CD4-positive, alpha-beta T cell treated with Interleukin-2 at 100 ng/mL for 4 hours (primary cell): Measurements from ENCODE around the gene SH3PXD2A.
"Not testable (repeated sequence)": the region's sequence is repeated elsewhere in the genome, so short reads cannot be mapped to it uniquely, and the experiment has no call there.

ENCODE experiments used
- DNase-seq: peaks from one replicate; pipeline ENCODE4 v3.0.0-alpha.2; 2020; ENCODE audit warnings: low spot score

The SH3PXD2A gene

DNA sequence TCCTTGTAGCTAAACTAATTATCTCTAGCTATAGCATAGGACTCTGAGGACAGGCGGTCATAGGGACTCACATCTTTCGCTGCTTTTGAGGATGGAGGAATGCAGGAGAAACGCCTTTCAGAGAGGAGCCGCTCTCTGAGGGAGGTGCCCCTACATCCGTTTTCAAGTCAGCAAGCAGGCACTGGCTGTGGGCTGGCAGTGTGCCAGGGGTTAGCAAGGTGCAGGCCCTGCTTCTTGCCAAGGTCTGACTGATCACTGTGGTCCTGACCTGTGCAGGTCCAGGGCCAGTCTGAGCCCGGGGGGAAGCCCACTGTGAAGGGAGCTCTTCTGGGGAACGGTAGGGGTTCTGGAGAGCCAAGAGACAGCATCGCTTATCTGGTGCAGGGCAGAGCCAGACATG, 89.4 kb downstream of the SH3PXD2A start:
- DNase-seq = peak; percentile 79

DNA sequence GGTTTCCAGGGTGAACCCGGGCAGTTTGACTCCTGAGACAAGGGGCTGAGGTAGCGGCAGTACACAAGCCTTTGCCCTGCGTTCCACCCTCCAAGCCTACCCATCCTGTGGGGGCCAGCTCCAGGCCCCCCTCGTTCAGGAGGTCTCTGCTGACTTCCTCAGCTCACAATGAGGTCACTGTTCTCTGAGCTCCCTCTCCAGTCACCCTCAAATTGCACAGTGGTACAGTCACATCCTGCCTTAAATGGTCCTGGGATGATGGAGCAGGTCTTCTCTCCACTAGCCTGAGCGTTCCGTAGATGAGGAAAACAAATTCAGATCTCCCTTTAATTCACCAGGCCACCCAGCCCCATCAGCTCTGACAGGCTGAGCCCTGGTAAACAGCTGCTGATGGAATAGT, 90.2 kb downstream of the SH3PXD2A start:
- DNase-seq = peak; percentile 15

DNA sequence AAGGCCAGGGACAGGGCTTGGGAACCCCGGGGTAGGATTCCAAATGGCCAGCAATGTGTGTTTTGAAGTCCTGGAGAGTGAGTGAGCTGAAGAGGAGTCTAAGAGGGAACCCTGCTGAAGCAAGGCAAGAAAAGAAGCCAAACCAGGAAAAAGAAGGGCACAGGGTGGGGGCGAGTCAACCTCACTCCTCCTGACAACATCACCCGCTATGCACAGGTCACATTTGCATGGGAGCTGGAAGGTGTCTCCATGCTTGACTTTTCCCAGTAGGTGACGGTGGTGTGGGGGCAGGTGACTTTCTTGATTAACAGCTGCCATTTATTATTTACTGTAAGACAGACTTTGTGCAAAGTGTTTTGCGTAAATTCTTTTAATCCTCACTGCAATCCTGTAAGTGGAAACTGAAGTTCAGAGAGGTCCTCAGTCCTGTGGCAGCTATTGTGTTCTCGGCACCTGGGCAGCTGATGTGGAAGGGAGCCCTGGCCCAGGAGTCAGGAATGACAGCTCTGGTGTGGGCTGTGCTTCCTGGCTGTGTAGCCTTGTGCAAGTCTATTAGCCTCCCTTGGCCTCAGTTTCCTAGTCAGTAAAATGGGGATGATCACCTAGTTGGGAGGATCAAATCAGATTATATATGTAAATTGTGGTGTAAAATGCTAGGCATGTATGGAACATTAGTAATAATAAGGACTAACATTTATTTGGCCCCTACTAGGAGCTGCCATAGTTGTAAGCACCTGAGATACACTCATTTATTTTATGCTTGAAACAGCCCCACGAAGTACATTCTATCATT, 90.9 kb downstream of the SH3PXD2A start:
- no peak for DNase-seq

DNA sequence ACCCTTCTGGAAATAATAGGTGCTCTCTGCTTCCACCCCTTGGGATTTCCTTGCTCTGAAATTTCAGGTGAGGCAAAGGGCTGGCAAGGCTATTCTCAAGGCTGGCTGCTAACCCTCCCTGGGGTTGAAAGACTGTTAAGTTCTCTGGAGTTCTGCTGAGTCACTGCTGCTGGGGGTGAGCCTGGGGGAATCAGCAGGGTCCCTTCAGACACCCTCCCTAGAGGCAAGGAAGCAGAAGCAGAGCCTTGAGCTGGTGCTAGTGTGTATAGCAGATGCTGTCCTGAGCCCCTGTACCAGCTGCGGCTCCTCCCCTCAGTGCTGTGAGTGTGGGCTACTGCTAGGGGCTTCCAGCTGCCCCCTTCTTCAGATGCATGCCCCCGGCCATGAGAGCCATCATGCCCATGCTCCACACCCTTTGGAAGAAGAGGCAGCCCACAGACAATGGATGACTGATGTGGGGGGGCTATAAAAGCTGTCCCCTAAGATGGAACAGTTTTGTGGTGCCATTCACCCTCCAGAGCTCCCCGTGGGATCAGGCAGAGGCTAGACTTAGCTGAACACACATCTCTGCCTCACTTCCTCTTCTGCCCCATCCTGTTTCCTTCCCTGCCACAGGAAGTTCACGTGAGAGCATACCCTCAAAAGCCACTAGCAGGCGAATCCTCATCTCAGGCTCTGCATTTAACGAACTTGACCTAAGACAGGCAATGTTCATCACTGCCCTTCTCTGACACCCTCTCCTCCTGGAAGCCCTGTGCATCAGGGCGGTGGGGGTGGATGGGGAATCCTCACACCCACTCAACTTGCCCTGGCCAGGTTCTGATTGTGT, 91.8 kb downstream of the SH3PXD2A start:
- peak; percentile 28 for DNase-seq

DNA sequence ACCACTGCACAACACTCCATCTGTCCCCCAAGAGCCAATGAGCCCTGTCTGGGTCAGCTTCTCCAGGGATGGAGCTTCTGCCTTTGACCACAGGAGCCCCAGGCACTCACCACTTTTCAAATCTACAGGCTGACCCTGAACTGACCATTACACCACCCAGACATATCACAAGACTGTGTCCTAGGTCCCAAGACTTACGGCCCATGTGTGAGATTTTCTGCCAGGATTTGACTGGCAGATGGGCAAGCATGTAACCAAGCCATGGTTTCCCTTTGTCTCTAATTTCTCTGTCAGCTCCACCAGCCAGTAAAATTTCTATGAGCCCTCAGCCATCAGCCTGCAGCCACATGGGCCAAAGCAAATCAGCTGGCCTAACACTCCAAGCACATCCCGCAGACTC, 92.5 kb downstream of the SH3PXD2A start:
- DNase-seq = no peak

DNA sequence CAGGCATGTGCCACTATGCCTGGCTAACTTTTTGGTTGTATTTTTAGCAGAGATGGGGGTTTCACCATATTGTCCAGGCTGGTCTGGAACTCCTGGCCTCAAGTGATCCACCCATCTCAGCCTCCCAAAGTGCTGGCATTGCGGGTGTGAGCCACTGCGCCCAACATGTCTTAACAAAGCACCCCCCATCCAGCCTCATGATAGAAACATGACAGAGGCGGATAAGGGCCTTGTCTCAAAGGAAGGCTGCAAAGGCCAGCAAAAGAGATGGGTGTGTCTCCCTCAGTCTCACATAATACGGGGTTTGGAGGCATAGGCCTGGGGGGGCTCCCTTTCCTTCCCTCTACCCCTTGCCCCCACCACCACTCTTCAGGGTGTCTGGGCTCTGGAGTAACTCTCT, 93.2 kb downstream of the SH3PXD2A start:
- no peak for DNase-seq

GRCh38 chr10:103761075-103761920, 94.1 kb downstream of the SH3PXD2A start:
- DNase-seq = no peak

- not testable (repeated sequence) for DNase-seq
Measured at GRCh38 chr10:103760233-103760632, 95.1 kb downstream of the SH3PXD2A start.

DNA sequence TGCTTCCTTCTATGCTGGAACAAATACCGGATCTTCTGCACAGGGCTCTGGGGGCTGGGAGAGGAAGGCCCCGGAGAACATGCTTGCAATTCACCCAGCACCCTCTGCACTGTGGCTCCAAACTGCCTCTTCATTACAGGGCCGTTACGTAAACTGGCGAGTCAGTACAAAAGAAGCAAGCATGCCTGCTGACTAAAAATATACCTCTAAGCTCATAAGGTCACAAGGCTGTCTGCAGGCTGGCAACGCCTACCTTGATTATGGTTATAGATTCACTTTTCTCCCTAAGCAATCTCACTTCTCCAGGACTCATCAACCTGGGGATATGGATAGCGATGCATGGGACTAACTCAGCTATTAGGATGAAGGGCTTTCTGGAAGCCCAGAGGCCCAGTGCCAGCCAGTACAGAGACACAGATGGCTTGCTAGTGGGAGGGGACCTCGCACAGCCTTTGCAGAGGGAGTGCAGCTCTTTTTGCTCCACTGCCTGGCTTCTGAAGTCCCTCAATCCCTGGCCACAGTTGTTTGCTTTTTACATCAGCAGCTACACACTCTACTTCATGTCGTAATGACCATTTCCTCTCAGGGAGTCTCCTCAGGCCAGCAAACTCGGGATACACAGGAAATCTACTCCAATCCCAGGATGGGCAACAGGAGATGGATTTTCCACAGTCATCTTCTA, 96.1 kb downstream of the SH3PXD2A start:
- DNase-seq = no peak

- DNase-seq = no peak
Measured at GRCh38 chr10:103758294-103758681, 97.1 kb downstream of the SH3PXD2A start.

- peak; percentile 51 for DNase-seq
Measured at GRCh38 chr10:103757531-103758293, 97.7 kb downstream of the SH3PXD2A start.

DNA sequence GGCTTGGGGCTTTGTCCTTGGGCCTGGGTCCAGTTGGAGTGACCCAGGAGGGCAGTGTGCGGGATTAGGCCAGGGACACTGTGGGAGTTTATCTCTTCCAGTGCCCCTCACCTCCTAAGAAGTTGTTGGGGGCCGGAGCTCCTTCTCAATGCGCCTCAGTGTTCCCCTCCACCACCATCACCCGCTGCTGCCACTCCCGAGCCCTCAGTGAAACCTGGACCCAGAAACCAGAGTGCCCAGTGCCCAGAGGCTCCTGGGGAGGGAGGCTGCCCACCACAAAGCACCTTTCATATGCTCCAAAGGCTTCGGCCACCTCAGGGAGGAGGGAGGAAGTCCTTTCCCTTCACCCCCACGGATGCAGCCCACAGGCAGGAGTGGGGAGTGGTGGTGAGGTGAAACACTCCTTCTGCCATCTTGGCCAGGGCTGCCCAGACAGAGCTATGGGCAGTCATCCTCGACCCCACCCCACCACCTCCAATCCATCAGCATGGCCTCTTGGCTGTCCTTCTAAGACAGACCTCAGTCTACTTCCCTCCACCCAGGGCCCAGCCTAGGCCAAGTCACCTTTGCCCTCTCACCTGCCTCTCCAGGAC, 99.0 kb downstream of the SH3PXD2A start:
- no peak for DNase-seq

DNA sequence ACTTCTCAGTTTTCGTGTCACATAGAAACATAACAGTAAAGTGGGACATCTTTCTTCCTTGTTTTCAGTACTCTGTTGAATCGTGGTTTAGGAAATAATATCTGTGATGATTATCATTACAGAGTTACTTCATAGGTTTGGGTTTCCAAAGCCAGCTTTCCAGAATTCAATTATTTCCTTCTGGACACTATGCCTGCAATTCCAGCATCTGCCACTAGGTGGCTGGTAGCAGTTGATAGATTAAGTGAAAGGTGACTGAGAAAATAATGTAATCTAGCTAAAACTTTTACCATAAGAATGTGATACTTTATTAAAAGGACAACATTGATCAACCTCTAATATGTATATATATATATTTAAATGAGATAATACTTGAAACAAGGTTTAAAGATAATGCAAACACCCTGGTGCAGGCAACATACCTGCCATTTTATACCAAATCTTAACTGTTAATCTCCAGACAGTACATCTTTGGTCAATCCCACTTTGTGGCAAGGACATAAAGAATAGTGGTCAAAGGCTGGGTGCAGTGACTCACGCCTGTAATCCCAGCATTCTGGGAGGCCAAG, 102.6 kb downstream of the SH3PXD2A start:
- no peak for DNase-seq

- no peak for DNase-seq
Measured at GRCh38 chr10:103751667-103752290, 103.6 kb downstream of the SH3PXD2A start.

GRCh38 chr10:103750836-103751235, 104.5 kb downstream of the SH3PXD2A start:
- no peak for DNase-seq

GRCh38 chr10:103749779-103750178, 105.6 kb downstream of the SH3PXD2A start:
- DNase-seq = no peak

- DNase-seq = peak; percentile 53
Measured at GRCh38 chr10:103748020-103748419, 107.4 kb downstream of the SH3PXD2A start.

GRCh38 chr10:103747193-103747865, 108.0 kb downstream of the SH3PXD2A start:
- DNase-seq = no peak

GRCh38 chr10:103746598-103746997, 108.8 kb downstream of the SH3PXD2A start:
- DNase-seq = no peak
